NK-92 (cell line): Measurements from ENCODE around the gene EIF1.
"Not testable (repeated sequence)": the region's sequence is repeated elsewhere in the genome, so short reads cannot be mapped to it uniquely, and the experiment has no call there.

Experiments
- DNase-seq: peaks from one replicate; lab custom pipeline; 2025; ENCODE audit not compliant: unreplicated experiment; lab: John Stamatoyannopoulos, UW

Gene EIF1

GRCh38 chr17:41688641-41689496 is at the start of gene EIF1:
Gene EIF1, plus strand, starts transcription at chr17:41688885. Its CDS starts 154 bp downstream, at chr17:41689039.
- peak; percentile 97 for DNase-seq

- DNase-seq: no peak
These were observed 49.7 kb upstream of the EIF1 start for GRCh38 chr17:41638941-41639340.

- DNase-seq: no peak
These were observed 48.9 kb upstream of the EIF1 start for GRCh38 chr17:41639492-41640473.

GRCh38 chr17:41640596-41640995 is 48.1 kb upstream of the EIF1 start:
- not testable (repeated sequence) for DNase-seq

- no peak for DNase-seq
These were observed 46.2 kb upstream of the EIF1 start for GRCh38 chr17:41642252-41643156.

- no peak for DNase-seq
These were observed 41.5 kb upstream of the EIF1 start for GRCh38 chr17:41647038-41647813.

GRCh38 chr17:41647940-41648410 is 40.7 kb upstream of the EIF1 start:
- DNase-seq: no peak

GRCh38 chr17:41648411-41649195 is 40.1 kb upstream of the EIF1 start:
- no peak for DNase-seq

GRCh38 chr17:41649923-41650519 is 38.7 kb upstream of the EIF1 start:
- no peak for DNase-seq

GRCh38 chr17:41650794-41651624 is 37.7 kb upstream of the EIF1 start:
- no peak for DNase-seq

GRCh38 chr17:41651625-41652460 is 36.8 kb upstream of the EIF1 start:
- no peak for DNase-seq

GRCh38 chr17:41652461-41652970 is 36.2 kb upstream of the EIF1 start:
- no peak for DNase-seq

GRCh38 chr17:41653421-41653820 is 35.3 kb upstream of the EIF1 start:
- no peak for DNase-seq

GRCh38 chr17:41653892-41654677 is 34.6 kb upstream of the EIF1 start:
- DNase-seq: no peak

- no peak for DNase-seq
These were observed 33.7 kb upstream of the EIF1 start for GRCh38 chr17:41654678-41655607.
